ENCODE results near the gene TLX2.

Gene TLX2

DNA sequence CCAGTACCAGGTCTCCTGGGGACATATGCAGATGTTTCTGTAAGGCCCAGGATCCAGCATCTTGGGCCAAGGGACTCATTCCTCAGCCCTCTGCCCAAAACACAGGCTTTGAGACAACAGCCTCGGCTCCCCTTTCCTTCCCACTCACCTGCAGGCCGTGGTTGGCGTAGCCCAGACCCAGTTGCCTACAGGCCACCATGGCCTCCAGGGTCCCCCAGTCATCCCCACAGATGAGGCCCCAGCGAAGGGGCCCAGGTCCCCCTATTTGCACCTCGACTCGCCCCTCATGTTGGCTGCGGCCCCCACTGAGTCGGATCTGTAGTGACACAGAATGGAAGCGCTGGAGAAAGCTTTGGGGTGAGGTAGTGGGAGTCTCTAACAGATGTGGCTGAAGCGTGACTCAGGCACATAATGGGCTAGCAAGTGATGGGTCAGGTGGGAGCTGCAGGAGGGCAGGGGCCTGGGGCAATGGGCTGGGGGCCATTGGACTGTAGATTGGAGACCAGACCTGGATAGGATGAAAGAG, 21.3 kb downstream of the TLX2 start:
- no peak overlapping the region for H3K27ac ChIP-seq
- DNase-seq, result no peak
- no peaks in the 10 kb centered on the region for H3K9me3 ChIP-seq (ENCODE audit: severe bottlenecking)
- no peaks in the 10 kb centered on the region for H3K27me3 ChIP-seq (ENCODE audit: insufficient read depth, low read depth, severe bottlenecking)
- peaks cover 43% of the 10 kb centered on the region for H3K36me3 ChIP-seq
- no peak overlapping the region for H3K4me3 ChIP-seq (ENCODE audit: low read depth, low read length)
- TF ChIP-seq, protein P1, sequence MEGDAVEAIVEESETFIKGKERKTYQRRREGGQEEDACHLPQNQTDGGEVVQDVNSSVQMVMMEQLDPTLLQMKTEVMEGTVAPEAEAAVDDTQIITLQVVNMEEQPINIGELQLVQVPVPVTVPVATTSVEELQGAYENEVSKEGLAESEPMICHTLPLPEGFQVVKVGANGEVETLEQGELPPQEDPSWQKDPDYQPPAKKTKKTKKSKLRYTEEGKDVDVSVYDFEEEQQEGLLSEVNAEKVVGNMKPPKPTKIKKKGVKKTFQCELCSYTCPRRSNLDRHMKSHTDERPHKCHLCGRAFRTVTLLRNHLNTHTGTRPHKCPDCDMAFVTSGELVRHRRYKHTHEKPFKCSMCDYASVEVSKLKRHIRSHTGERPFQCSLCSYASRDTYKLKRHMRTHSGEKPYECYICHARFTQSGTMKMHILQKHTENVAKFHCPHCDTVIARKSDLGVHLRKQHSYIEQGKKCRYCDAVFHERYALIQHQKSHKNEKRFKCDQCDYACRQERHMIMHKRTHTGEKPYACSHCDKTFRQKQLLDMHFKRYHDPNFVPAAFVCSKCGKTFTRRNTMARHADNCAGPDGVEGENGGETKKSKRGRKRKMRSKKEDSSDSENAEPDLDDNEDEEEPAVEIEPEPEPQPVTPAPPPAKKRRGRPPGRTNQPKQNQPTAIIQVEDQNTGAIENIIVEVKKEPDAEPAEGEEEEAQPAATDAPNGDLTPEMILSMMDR (IDR thresholded peaks at IDR 0.05; ENCODE audit: low read depth, low read length), result no peak

DNA sequence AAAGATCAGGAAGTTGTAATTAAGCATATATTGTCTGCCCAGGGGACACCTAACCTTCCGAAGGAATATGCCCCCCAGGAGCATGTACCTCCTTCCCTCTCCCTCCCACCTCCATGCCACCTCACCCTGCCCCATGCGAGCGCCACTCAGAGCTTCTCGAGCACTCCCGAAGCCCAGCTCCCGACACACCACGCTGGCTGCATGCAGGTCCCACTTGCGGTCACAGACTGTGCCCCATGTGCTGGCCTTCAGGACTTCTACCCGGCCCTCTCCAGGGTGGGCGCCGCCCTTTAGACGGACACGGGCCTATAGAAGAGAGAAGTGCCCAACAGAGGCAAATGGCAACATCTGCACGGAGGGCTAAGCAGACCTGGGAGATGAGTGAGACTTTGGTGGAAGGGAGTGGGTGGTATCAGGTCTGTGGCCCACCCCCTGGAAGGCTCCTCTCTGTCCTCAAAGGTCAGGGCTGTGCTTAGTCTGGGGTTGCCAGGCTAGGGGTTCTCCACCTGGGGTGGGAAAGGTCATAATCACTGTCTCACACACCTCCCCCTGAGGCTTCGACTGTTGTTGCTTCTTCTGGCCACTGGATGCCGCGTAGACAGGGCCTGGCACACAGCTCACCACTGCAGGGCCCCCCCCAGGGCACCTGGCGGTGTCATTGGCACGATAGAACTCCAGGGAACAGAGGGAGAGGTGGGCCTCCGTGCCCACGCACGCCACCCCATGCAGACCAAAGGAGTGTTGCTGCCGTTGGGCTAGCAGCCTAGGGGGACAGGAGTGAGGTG, 22.1 kb downstream of the TLX2 start:
- no peak overlapping the region for H3K27ac ChIP-seq
- peaks cover 37% of the 10 kb centered on the region for H3K36me3 ChIP-seq
- TF ChIP-seq, protein P1 (IDR thresholded peaks at IDR 0.05; ENCODE audit: low read depth, low read length), result 0 out of 2 replicates have a peak, but pooled peaks have one; percentile 9
- H3K27me3 ChIP-seq (ENCODE audit: insufficient read depth, low read depth, severe bottlenecking), result no peaks in the 10 kb centered on the region
- DNase-seq, result no peak
- no peak overlapping the region for H3K4me3 ChIP-seq (ENCODE audit: low read depth, low read length)
- no peaks in the 10 kb centered on the region for H3K9me3 ChIP-seq (ENCODE audit: severe bottlenecking)

DNA sequence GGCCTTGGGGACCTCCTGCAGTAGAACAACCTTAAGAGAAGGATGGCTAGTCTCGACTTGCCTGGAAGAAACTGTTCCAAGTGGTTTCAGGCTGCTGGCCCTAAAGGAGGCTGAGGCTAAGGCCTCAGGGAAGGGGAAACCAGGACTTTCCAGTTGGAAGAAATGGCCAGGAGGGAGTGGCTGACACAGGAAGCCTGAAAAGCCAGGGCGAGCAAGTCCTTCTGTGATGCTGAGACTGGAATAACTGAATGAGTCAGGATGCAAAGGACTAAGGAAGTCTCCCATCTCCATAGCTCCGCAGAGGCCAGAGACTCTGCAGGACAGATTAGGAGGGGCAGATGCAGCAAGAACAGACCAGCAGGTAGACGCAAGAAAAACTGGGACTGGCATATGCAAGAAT, 22.9 kb downstream of the TLX2 start:
- Histone ChIP-seq H3K9me3 (ENCODE audit: severe bottlenecking) (no peaks in the 10 kb centered on the region), H3K27ac (no peak overlapping the region), H3K36me3 (peaks cover 29% of the 10 kb centered on the region), H3K4me3 (ENCODE audit: low read depth, low read length) (no peak overlapping the region), H3K27me3 (ENCODE audit: insufficient read depth, low read depth, severe bottlenecking) (no peaks in the 10 kb centered on the region)
- no peak for DNase-seq
- TF ChIP-seq, protein P1 (IDR thresholded peaks at IDR 0.05; ENCODE audit: low read depth, low read length), result no peak

DNA sequence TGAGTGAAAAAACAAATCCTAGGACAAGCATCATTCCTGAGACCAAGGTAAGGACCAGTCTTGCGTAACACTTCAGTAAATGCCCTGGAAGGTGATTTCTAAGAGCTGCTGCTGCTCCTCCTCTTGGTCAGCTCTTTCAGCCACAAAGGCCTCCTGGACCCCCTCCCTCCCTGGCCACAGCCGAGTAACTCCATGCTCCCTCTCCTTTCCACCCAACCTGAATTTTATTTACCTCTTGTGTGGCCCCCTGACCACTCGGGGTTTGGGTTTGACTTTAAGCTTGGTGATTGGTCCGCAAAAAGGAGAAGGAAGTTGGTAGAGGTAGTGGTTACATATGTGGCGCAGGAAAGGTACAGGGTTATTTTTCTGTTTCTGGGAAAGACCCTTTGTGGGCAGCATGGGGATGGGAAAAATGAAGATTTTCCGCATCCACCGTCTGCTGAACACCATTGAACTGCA, 24.7 kb downstream of the TLX2 start:
- Histone ChIP-seq H3K36me3 (peaks cover 11% of the 10 kb centered on the region), H3K9me3 (ENCODE audit: severe bottlenecking) (no peaks in the 10 kb centered on the region), H3K27ac (no peak overlapping the region), H3K4me3 (ENCODE audit: low read depth, low read length) (no peak overlapping the region), H3K27me3 (ENCODE audit: insufficient read depth, low read depth, severe bottlenecking) (no peaks in the 10 kb centered on the region)
- no peak for DNase-seq
- TF ChIP-seq, protein P1 (IDR thresholded peaks at IDR 0.05; ENCODE audit: low read depth, low read length), result no peak

DNA sequence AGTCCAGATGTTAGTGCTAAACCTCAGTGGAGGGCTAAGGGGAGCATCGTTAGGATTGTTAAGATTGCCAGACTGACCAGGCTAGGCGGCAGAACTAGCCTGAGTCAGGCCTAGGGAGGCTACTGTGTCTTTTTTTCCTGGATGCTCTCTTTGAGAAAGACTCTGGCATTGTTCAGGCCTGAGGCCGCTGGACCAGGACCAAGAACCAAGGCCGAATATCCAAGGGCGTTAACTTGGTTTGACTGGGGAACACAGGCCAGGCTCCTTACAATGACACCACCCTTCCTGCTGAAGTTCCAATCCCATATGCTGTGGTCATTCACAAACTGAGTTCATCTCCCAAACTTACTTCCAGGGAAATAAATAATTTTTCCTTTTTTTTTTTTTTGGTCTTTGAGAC, 26.0 kb downstream of the TLX2 start:
- TF ChIP-seq, protein P1 (IDR thresholded peaks at IDR 0.05; ENCODE audit: low read depth, low read length), result no peak
- Histone ChIP-seq H3K27ac (no peak overlapping the region), H3K4me3 (ENCODE audit: low read depth, low read length) (no peak overlapping the region), H3K27me3 (ENCODE audit: insufficient read depth, low read depth, severe bottlenecking) (no peaks in the 10 kb centered on the region), H3K9me3 (ENCODE audit: severe bottlenecking) (no peaks in the 10 kb centered on the region), H3K36me3 (peaks cover 6% of the 10 kb centered on the region)
- DNase-seq, result no peak

Measured in WERI-Rb-1 (cell line).